Measurements from ENCODE around the gene MICAL3.

- TF ChIP-seq CTCF (IDR thresholded peaks at IDR 0.05; ENCODE audit: low read depth, low read length) (no peak), EZH2phosphoT487 (IDR thresholded peaks at IDR 0.05; ENCODE audit: low read depth) (no peak)
Measured at GRCh38 chr22:18048441-18048898, 24.1 kb upstream of the MICAL3 start.

Data from OCI-LY3 (cell line).